ENCODE results near the gene CDH13.

The CDH13 gene

GRCh38 chr16:82694239-82694874 is 67.6 kb downstream of the CDH13 start:
- in situ Hi-C loops (cut with HindIII; ENCODE audit: low sequenced_read_pairs): no loop called here
- H3K4me3 ChIP-seq (ENCODE audit: low read depth, low read length): no peak overlapping the region
- no peak for DNase-seq (ENCODE audit: low read depth)
- no peak for TF ChIP-seq CTCF (IDR thresholded peaks at IDR 0.05; ENCODE audit: low read depth, low read length, missing control alignments)

GRCh38 chr16:82695806-82696205 is 69.0 kb downstream of the CDH13 start:
- DNase-seq (ENCODE audit: low read depth): no peak
- H3K4me3 ChIP-seq (ENCODE audit: low read depth, low read length): no peak overlapping the region
- in situ Hi-C loops (cut with HindIII; ENCODE audit: low sequenced_read_pairs): no loop called here
- TF ChIP-seq CTCF (IDR thresholded peaks at IDR 0.05; ENCODE audit: low read depth, low read length, missing control alignments): no peak

GRCh38 chr16:82699260-82699659 is 72.5 kb downstream of the CDH13 start:
- H3K4me3 ChIP-seq (ENCODE audit: low read depth, low read length): no peak overlapping the region
- in situ Hi-C loops (cut with HindIII; ENCODE audit: low sequenced_read_pairs): no loop called here
- DNase-seq (ENCODE audit: low read depth): no peak
- TF ChIP-seq CTCF (IDR thresholded peaks at IDR 0.05; ENCODE audit: low read depth, low read length, missing control alignments): no peak

GRCh38 chr16:82699711-82700495 is 73.1 kb downstream of the CDH13 start:
- peak; percentile 70 for DNase-seq (ENCODE audit: low read depth)
- TF ChIP-seq CTCF (IDR thresholded peaks at IDR 0.05; ENCODE audit: low read depth, low read length, missing control alignments): no peak
- in situ Hi-C loops (cut with HindIII; ENCODE audit: low sequenced_read_pairs): no loop called here
- H3K4me3 ChIP-seq (ENCODE audit: low read depth, low read length): no peak overlapping the region

GRCh38 chr16:82700541-82701235 is 73.9 kb downstream of the CDH13 start:
- TF ChIP-seq CTCF (IDR thresholded peaks at IDR 0.05; ENCODE audit: low read depth, low read length, missing control alignments): no peak
- no peak for DNase-seq (ENCODE audit: low read depth)
- H3K4me3 ChIP-seq (ENCODE audit: low read depth, low read length): no peak overlapping the region
- in situ Hi-C loops (cut with HindIII; ENCODE audit: low sequenced_read_pairs): no loop called here

- H3K4me3 ChIP-seq (ENCODE audit: low read depth, low read length): no peak overlapping the region
- in situ Hi-C loops (cut with HindIII; ENCODE audit: low sequenced_read_pairs): no loop called here
- TF ChIP-seq CTCF (IDR thresholded peaks at IDR 0.05; ENCODE audit: low read depth, low read length, missing control alignments): no peak
- no peak for DNase-seq (ENCODE audit: low read depth)
These were observed 74.7 kb downstream of the CDH13 start for GRCh38 chr16:82701442-82701955.
